Esophagus muscularis mucosa (tissue), 4 donors: ENCODE data around the gene CST7. TPM values are rescaled to one million over a fixed set of nuclear protein-coding genes. Genes with fewer than 3 reads are reported as not detected.

Experiments used
- DNase-seq: peaks from one replicate; pipeline ENCODE4 v3.0.0-alpha.2; 2017; ENCODE audit errors: extremely low spot score
- H3K27ac ChIP-seq, 4 donors: fragments of 200-600 bp; sonication (generic); replicated peaks in 1 of 4; 1 replicate in 3 of 4; 2 replicates in 1 of 4; pipeline ENCODE4 v1.5.1; 2016 to 2019; ENCODE audit warnings: mild to moderate bottlenecking in 1 of 4
- H3K27me3 ChIP-seq, 4 donors: fragments of 200-600 bp; sonication (generic); one replicate each; pipeline versions ENCODE4 v1.5.1 to v1.6.0; 2016 to 2019
- H3K36me3 ChIP-seq, 4 donors: fragments of 200-600 bp; sonication (generic); one replicate each; pipeline ENCODE4 v1.5.1; 2016 to 2019
- H3K4me1 ChIP-seq, 4 donors: fragments of 200-600 bp; sonication (generic); one replicate each; pipeline ENCODE4 v1.5.1; 2016 to 2019
- H3K4me3 ChIP-seq, 4 donors: fragments of 200-600 bp; sonication (generic); 1 replicate in 2 of 4; 2 replicates in 2 of 4; pipeline ENCODE4 v1.5.1; 2016 to 2019; ENCODE audit warnings: mild to moderate bottlenecking in 4 of 4, moderate library complexity in 1 of 4
- H3K9me3 ChIP-seq, 4 donors: fragments of 200-600 bp; sonication (generic); 1 replicate in 3 of 4; 2 replicates in 1 of 4; pipeline ENCODE4 v1.5.1; 2016 to 2019
- CTCF ChIP-seq, 3 experiments: fragments of 200-600 bp in 2 of 3; fragments of 450-650 bp in 1 of 3; sonication (generic) in 2 of 3; IDR thresholded peaks; one replicate each; pipeline ENCODE4 v1.5.1; 2017 to 2019; ENCODE audit warnings: antibody characterized with exemption in 3 of 3, mild to moderate bottlenecking in 2 of 3, moderate library complexity in 1 of 3
- EP300 ChIP-seq: sonication (generic); formaldehyde crosslinking; IDR thresholded peaks from one replicate; pipeline ENCODE4 v1.6.1; 2017; ENCODE audit warnings: antibody characterized with exemption
- POLR2A ChIP-seq: fragments of 450-650 bp; IDR thresholded peaks from one replicate; pipeline ENCODE4 v1.6.1; 2017; ENCODE audit warnings: antibody characterized with exemption, moderate library complexity, mild to moderate bottlenecking, low read depth
- POLR2AphosphoS5 ChIP-seq, 2 donors: sonication (generic); formaldehyde crosslinking; IDR thresholded peaks; one replicate each; pipeline ENCODE4 v1.6.1; 2017; ENCODE audit warnings: antibody characterized with exemption in 2 of 2
- whole genome bisulfite sequencing: methylation state at CpG from one replicate; pipeline ENCODE4 v1.1.5; 2018; 5-methylcytosine and 5-hydroxymethylcytosine counted together
- intact Hi-C: fragments of 100-400 bp; cut with DNase I; formaldehyde crosslinking; loops from one replicate; pipeline ENCODE4 v1.15.1; 2023
- total RNA-seq, 4 donors: library from RNA; depleted of rRNA; stranded (reverse); fragments of >200 nt; gene quantifications; one replicate each; pipeline versions ENCODE4 v1.1.0 to v1.2.1, GENCODE V29; 2016

CST7 gene
- total RNA-seq, 4 donors from 2014 or later: 1.2 to 13.8 (median 1.5) TPM; not detected in 1

DNA sequence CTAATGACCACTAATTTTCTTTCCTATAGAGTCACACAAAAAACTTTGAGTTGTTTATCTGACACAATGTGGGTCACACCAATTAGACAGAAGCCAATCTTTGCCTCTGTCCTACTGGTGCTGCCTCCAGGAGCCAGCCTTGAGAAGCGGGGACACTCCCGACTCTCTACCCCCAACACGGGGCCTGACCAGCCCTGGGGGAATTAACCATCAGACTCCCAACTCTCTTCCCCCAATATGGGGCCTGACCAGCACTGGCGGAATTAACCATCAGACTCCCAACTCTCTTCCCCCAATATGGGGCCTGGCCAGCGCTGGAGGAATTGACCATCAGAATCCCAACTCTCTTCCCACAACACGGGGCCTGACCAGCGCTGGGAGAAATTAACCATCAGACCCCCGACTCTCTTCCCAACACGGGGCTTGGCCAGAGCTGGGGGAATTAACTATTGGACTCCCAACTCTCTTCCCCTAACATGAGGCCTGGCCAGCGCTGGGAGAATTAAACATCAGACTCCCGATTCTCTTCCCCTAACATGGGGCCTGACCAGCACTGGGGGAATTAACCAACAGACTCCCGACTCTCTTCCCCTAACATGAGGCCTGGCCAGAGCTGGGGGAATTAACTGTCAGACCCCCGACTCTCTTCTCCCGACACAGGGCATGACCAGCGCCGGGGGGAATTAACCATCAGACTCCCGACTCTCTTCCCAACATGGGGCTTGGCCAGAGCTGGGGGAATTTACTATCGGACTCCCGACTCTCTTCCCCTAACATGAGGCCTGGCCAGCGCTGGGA is 12.5 kb downstream of the CST7 start:
- H3K4me1 ChIP-seq: no peaks in the 10 kb centered on the region
- intact Hi-C loops: no loop called here
- WGBS: 76% methylated on average over 20 of the region's 20 CpGs

DNA sequence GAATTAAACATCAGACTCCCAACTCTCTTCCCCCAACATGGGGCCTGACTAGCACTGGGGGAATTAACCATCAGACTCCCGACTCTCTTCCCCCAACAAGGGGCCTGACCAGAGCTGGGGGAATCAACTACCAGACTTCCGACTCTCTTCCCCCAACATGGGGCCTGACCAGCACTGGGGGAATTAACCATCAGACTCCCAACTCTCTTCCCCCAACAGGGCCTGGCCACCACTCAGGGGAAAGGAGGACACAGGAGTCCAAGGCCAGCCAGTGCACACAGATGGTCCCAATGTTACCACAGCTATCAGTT is 13.1 kb downstream of the CST7 start:
- no peak for TF ChIP-seq EP300
- no peak for TF ChIP-seq CTCF (IDR thresholded peaks at IDR 0.05)
- no peak for TF ChIP-seq POLR2AphosphoS5 (IDR thresholded peaks at IDR 0.05)
- no peak for TF ChIP-seq POLR2A
- no peak for DNase-seq
- H3K27ac ChIP-seq: no peak overlapping the region
- H3K27me3 ChIP-seq: no peaks in the 10 kb centered on the region
- WGBS: 81% methylated on average over 2 of the region's 2 CpGs
- no peak overlapping the region for H3K4me3 ChIP-seq
- intact Hi-C loops: no loop called here
- no peaks in the 10 kb centered on the region for H3K9me3 ChIP-seq
- H3K4me1 ChIP-seq: no peaks in the 10 kb centered on the region
- H3K36me3 ChIP-seq: peaks cover 45 to 100% (median 98%) of the 10 kb centered on the region in 4 donors

More for the DNA sequence above, 12.5 kb downstream of the CST7 start:
- Histone ChIP-seq H3K36me3 (peaks cover 42 to 99% (median 94%) of the 10 kb centered on the region in 4 donors), H3K4me3 (no peak overlapping the region), H3K9me3 (no peaks in the 10 kb centered on the region), H3K27me3 (no peaks in the 10 kb centered on the region), H3K27ac (no peak overlapping the region)
- DNase-seq: no peak
- no peak for TF ChIP-seq POLR2AphosphoS5 (IDR thresholded peaks at IDR 0.05)
- no peak for TF ChIP-seq CTCF (IDR thresholded peaks at IDR 0.05)
- TF ChIP-seq POLR2A: no peak
- TF ChIP-seq EP300: no peak

DNA sequence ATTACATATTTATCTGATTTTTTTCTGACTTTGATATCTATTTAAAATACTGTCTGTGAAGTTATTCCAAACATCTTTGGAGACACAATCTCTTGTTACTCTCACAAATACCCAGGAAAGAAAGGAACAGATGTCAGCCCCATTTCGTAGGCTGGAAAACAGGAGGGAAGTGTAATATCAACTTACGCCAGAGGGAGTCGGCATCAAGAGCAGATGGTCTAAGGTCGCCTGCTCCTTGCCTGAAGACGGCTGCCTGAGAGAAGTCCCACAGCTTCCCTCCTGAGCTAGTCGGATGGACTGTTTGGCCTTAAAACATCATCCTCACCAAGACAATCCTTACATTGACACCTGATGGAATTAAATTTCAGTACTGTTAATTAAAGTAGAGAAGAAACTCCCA is 13.4 kb downstream of the CST7 start:
- no peaks in the 10 kb centered on the region for H3K4me1 ChIP-seq
- no peak overlapping the region for H3K4me3 ChIP-seq
- no peak for TF ChIP-seq POLR2A
- no peak for TF ChIP-seq CTCF (IDR thresholded peaks at IDR 0.05)
- no peak for TF ChIP-seq POLR2AphosphoS5 (IDR thresholded peaks at IDR 0.05)
- no peak for TF ChIP-seq EP300
- H3K9me3 ChIP-seq: no peaks in the 10 kb centered on the region
- H3K36me3 ChIP-seq: peaks cover 49 to 100% (median 99%) of the 10 kb centered on the region in 4 donors
- H3K27ac ChIP-seq: no peak overlapping the region
- WGBS: 91% methylated on average over 6 of the region's 6 CpGs
- no peak for DNase-seq
- intact Hi-C loops: no loop called here
- H3K27me3 ChIP-seq: no peaks in the 10 kb centered on the region

- 95% methylated on average over 18 of the region's 21 CpGs for whole genome bisulfite sequencing
- intact Hi-C loops: no loop called here
- Histone ChIP-seq H3K36me3 (peaks cover 61 to 100% (median 99%) of the 10 kb centered on the region in 4 donors), H3K27ac (no peak overlapping the region), H3K4me1 (no peaks in the 10 kb centered on the region), H3K4me3 (no peak overlapping the region), H3K9me3 (no peaks in the 10 kb centered on the region), H3K27me3 (no peaks in the 10 kb centered on the region)
- TF ChIP-seq CTCF (IDR thresholded peaks at IDR 0.05) (no peak), POLR2A (no peak), EP300 (no peak), POLR2AphosphoS5 (IDR thresholded peaks at IDR 0.05) (no peak)
- no peak for DNase-seq
Measured at GRCh38 chr20:24963672-24964505, 14.8 kb downstream of the CST7 start.
